OCI-M2 (cell line): ENCODE results near the gene PTCH1.

Experiments
- DNase-seq: peaks from one replicate; lab custom pipeline; 2025; ENCODE audit not compliant: unreplicated experiment; lab: John Stamatoyannopoulos, UW

Gene PTCH1

GRCh38 chr9:95512709-95513095, 4.1 kb downstream of the PTCH1 start:
- no peak for DNase-seq

- DNase-seq: no peak
Observed at GRCh38 chr9:95511952-95512708, 4.6 kb downstream of the PTCH1 start.

GRCh38 chr9:95511616-95511931, 5.2 kb downstream of the PTCH1 start:
- no peak for DNase-seq

GRCh38 chr9:95510709-95511615, 5.8 kb downstream of the PTCH1 start:
- no peak for DNase-seq

- no peak for DNase-seq
Observed at GRCh38 chr9:95509851-95510708, 6.7 kb downstream of the PTCH1 start.

GRCh38 chr9:95508968-95509850, 7.6 kb downstream of the PTCH1 start:
- no peak for DNase-seq

GRCh38 chr9:95508242-95508967, 8.4 kb downstream of the PTCH1 start:
- no peak for DNase-seq

GRCh38 chr9:95507464-95508241, 9.1 kb downstream of the PTCH1 start:
- DNase-seq: no peak

GRCh38 chr9:95506678-95507463, 9.9 kb downstream of the PTCH1 start:
- DNase-seq: no peak

GRCh38 chr9:95506428-95506677, 10.4 kb downstream of the PTCH1 start:
- no peak for DNase-seq

GRCh38 chr9:95505717-95506427, 10.9 kb downstream of the PTCH1 start:
- no peak for DNase-seq

GRCh38 chr9:95505072-95505716, 11.6 kb downstream of the PTCH1 start:
- DNase-seq: no peak

GRCh38 chr9:95504053-95504963, 12.5 kb downstream of the PTCH1 start:
- no peak for DNase-seq

GRCh38 chr9:95503369-95503768, 13.4 kb downstream of the PTCH1 start:
- DNase-seq: no peak

- DNase-seq: no peak
Observed at GRCh38 chr9:95502248-95502647, 14.5 kb downstream of the PTCH1 start.

GRCh38 chr9:95499847-95500246, 16.9 kb downstream of the PTCH1 start:
- DNase-seq: no peak
